Neural progenitor cell (in vitro differentiated cells): Measurements from ENCODE around the gene PLEKHA1. TPM values are rescaled to one million over a fixed set of nuclear protein-coding genes. Genes with fewer than 3 reads are reported as not detected.

Source experiments
- DNase-seq: peaks from one replicate; pipeline ENCODE4 v3.0.0-alpha.2; 2016; ENCODE audit warnings: low spot score
- H2AFZ ChIP-seq: fragments of 200-600 bp; sonication (generic); replicated peaks from 2 replicates; pipeline ENCODE4 v1.6.1; 2016; ENCODE audit warnings: antibody characterized with exemption
- H3F3A ChIP-seq: fragments of 200-600 bp; sonication (generic); 2 replicates; pipeline ENCODE4 v1.6.1; 2016; ENCODE audit warnings: antibody characterized with exemption, low read depth
- H3K27ac ChIP-seq: fragments of 200-600 bp; sonication (generic); 2 replicates; pipeline ENCODE4 v1.5.1; 2016; ENCODE audit warnings: mild to moderate bottlenecking
- H3K27me3 ChIP-seq: fragments of 200-600 bp; sonication (generic); 2 replicates; pipeline ENCODE4 v1.6.1; 2016; ENCODE audit warnings: mild to moderate bottlenecking, moderate library complexity
- H3K36me3 ChIP-seq: fragments of 200-600 bp; sonication (generic); 2 replicates; pipeline ENCODE4 v1.5.1; 2016
- H3K4me1 ChIP-seq: fragments of 200-600 bp; sonication (generic); 2 replicates; pipeline ENCODE4 v1.6.1; 2016; ENCODE audit warnings: mixed run types
- H3K4me2 ChIP-seq: fragments of 200-600 bp; sonication (generic); 2 replicates; pipeline ENCODE4 v1.6.1; 2016
- H3K4me3 ChIP-seq: fragments of 200-600 bp; sonication (generic); 2 replicates; pipeline ENCODE4 v1.5.1; 2016
- H3K79me2 ChIP-seq: fragments of 200-600 bp; sonication (generic); 2 replicates; pipeline ENCODE4 v1.6.1; 2016; ENCODE audit warnings: low read depth
- H3K9ac ChIP-seq: fragments of 200-600 bp; sonication (generic); 2 replicates; pipeline ENCODE4 v1.6.1; 2016
- H3K9me3 ChIP-seq: fragments of 200-600 bp; sonication (generic); 2 replicates; pipeline ENCODE4 v1.5.1; 2016; ENCODE audit warnings: low read depth
- H4K20me1 ChIP-seq: fragments of 200-600 bp; sonication (generic); 2 replicates; pipeline ENCODE4 v1.6.1; 2016; ENCODE audit warnings: low read depth
- H3K27ac Mint-ChIP-seq: 3 replicates; pipeline ENCODE4 v1.8.0; 2021; ENCODE audit warnings: mixed read lengths
- H3K27me3 Mint-ChIP-seq: 2 replicates; pipeline ENCODE4 v1.8.0; 2022; ENCODE audit warnings: low read depth, mild to moderate bottlenecking, inconsistent platforms, moderate library complexity, mixed read lengths; ENCODE audit not compliant: insufficient read depth
- H3K36me3 Mint-ChIP-seq: 3 replicates; pipeline ENCODE4 v1.8.0; 2021; ENCODE audit warnings: mixed read lengths
- H3K4me1 Mint-ChIP-seq: 3 replicates; pipeline ENCODE4 v1.8.0; 2021; ENCODE audit warnings: mixed read lengths
- H3K4me3 Mint-ChIP-seq: 3 replicates; pipeline ENCODE4 v1.8.0; 2021; ENCODE audit warnings: mild to moderate bottlenecking, moderate library complexity, mixed read lengths
- H3K9me3 Mint-ChIP-seq: 3 replicates; pipeline ENCODE4 v1.8.0; 2020; ENCODE audit warnings: mixed read lengths
- EZH2 ChIP-seq: fragments of 200-600 bp; sonication (generic); IDR thresholded peaks from 2 replicates; pipeline ENCODE4 v1.6.1; 2017; ENCODE audit warnings: antibody characterized with exemption, mild to moderate bottlenecking, moderate library complexity
- EZH2phosphoT487 ChIP-seq: fragments of 200-600 bp; sonication (generic); IDR thresholded peaks from 2 replicates; pipeline ENCODE4 v1.6.1; 2017; ENCODE audit warnings: antibody characterized with exemption
- total RNA-seq: library from RNA; depleted of rRNA; stranded (reverse); fragments of >200 nt; gene quantifications from 2 replicates; pipeline ENCODE4 v1.2.3, GENCODE V29; 2015; ENCODE audit warnings: low replicate concordance
- TF ChIP-seq, protein P1 (sequence below): fragments of 200-600 bp; sonication (generic); IDR thresholded peaks from 2 replicates; pipeline ENCODE4 v1.5.1; 2017; ENCODE audit warnings: antibody characterized with exemption, mild to moderate bottlenecking

Gene PLEKHA1
- total RNA-seq, 1 donor from 2014 or later: 79.1 TPM

DNA sequence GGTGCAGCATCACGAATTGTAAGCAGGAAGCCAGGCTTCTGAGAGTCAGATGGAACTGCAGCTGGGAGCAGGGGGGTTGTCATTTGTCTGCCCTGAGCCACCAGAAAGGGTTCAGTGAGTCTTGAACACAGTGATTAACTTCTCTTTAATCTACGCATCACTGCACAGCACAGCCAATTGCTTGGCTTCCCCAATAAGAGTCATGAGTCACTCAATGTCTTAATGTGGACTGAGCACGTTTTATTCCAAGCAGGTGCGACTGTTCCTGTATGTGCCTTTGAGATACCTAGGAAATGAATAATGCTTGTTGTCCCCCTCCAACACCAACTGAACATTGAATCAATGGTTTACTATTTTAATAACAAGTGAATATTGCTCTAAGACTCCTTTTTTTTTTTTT is 26.0 kb upstream of the PLEKHA1 start:
- H3K9me3 Mint-ChIP-seq: peaks cover 30% of the 10 kb centered on the region

DNA sequence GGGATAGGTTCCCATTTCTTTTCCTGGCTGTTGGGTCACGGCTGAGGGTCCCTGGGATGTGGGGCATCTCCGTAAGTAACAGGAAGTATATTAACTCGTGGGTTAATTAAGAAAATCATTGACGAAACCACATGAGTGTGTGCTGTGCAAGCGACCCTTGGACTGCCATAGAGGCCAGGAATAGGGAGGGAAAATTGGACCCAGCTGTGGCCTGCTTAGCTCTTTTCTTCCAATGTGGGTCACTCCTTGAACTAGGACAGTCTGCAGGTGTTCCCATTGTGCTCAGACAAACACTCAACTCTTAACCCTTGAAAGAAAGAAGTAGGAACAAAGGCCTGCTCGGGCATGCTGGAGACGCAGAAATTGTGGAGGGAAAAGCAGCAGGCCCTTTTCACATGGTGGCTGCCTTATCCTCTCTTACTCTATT is 25.6 kb upstream of the PLEKHA1 start:
- Histone ChIP-seq H4K20me1 (no peaks in the 10 kb centered on the region), H2AFZ (no peak overlapping the region), H3K27me3 (no peaks in the 10 kb centered on the region), H3K4me3 (peak overlapping the region; percentile 28), H3K4me2 (peak overlapping the region; percentile 79), H3K79me2 (no peaks in the 10 kb centered on the region), H3K9me3 (peaks cover 7% of the 10 kb centered on the region), H3K27ac (peak overlapping the region; percentile 91), H3K9ac (no peak overlapping the region), H3K4me1 (peaks cover 33% of the 10 kb centered on the region), H3K36me3 (no peaks in the 10 kb centered on the region), H3F3A (peaks cover 29% of the 10 kb centered on the region)
- TF ChIP-seq, protein P1, sequence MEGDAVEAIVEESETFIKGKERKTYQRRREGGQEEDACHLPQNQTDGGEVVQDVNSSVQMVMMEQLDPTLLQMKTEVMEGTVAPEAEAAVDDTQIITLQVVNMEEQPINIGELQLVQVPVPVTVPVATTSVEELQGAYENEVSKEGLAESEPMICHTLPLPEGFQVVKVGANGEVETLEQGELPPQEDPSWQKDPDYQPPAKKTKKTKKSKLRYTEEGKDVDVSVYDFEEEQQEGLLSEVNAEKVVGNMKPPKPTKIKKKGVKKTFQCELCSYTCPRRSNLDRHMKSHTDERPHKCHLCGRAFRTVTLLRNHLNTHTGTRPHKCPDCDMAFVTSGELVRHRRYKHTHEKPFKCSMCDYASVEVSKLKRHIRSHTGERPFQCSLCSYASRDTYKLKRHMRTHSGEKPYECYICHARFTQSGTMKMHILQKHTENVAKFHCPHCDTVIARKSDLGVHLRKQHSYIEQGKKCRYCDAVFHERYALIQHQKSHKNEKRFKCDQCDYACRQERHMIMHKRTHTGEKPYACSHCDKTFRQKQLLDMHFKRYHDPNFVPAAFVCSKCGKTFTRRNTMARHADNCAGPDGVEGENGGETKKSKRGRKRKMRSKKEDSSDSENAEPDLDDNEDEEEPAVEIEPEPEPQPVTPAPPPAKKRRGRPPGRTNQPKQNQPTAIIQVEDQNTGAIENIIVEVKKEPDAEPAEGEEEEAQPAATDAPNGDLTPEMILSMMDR: no peak
- TF ChIP-seq EZH2: no peak
- TF ChIP-seq EZH2phosphoT487: no peak
- peaks cover 45% of the 10 kb centered on the region for H3K4me1 Mint-ChIP-seq
- peaks cover 25% of the 10 kb centered on the region for H3K9me3 Mint-ChIP-seq
- H3K36me3 Mint-ChIP-seq: peaks cover 6% of the 10 kb centered on the region
- H3K27ac Mint-ChIP-seq: peak overlapping the region; percentile 70
- H3K27me3 Mint-ChIP-seq: peaks cover 13% of the 10 kb centered on the region
- DNase-seq: peak; percentile 85
- H3K4me3 Mint-ChIP-seq: peak overlapping the region; percentile 48

More for the DNA sequence above, 26.0 kb upstream of the PLEKHA1 start:
- Histone ChIP-seq H3K9ac (no peak overlapping the region), H3K27me3 (no peaks in the 10 kb centered on the region), H2AFZ (no peak overlapping the region), H3K4me3 (peak overlapping the region; percentile 28), H3K4me1 (peaks cover 28% of the 10 kb centered on the region), H3K79me2 (no peaks in the 10 kb centered on the region), H3F3A (peaks cover 29% of the 10 kb centered on the region), H4K20me1 (no peaks in the 10 kb centered on the region), H3K36me3 (no peaks in the 10 kb centered on the region), H3K27ac (peak overlapping the region; percentile 91), H3K4me2 (peak overlapping the region; percentile 79), H3K9me3 (peaks cover 7% of the 10 kb centered on the region)
- peaks cover 41% of the 10 kb centered on the region for H3K4me1 Mint-ChIP-seq
- DNase-seq: peak; percentile 86
- peaks cover 13% of the 10 kb centered on the region for H3K27me3 Mint-ChIP-seq
- H3K4me3 Mint-ChIP-seq: no peak overlapping the region
- H3K36me3 Mint-ChIP-seq: peaks cover 6% of the 10 kb centered on the region
- TF ChIP-seq EZH2phosphoT487 (no peak), EZH2 (no peak)
- TF ChIP-seq, protein P1: no peak
- peak overlapping the region; percentile 72 for H3K27ac Mint-ChIP-seq

DNA sequence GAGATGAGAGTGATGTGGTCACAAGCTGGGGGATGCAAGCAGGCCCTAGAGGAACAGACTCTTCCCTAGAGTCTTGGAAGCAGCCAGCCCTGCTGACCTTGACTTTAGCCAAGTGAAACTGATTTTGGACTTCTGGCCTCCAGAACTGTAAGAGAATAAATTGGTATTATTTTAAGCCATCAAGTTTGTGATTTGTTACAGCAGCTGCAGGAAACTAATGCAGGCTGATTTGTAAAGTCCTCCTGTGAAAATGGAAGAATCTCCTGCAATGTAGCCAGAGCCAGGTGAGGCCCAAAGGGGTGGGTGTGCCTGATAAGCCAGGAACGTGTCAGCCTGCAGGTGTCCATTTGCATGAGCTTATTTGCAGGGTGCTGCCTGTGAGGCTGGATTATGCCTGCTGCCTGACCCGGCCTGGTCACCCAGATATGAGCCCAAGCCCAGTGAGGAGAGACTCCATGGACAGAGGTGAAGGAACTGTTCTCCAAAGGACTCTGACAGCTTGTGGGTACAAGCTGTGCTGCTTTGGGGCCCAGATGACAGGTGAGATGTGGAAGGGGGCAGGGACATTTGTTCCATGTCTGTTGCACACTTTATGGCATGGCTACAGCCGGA is 24.6 kb upstream of the PLEKHA1 start:
- peaks cover 13% of the 10 kb centered on the region for H3K27me3 Mint-ChIP-seq

More for the DNA sequence above, 24.6 kb upstream of the PLEKHA1 start:
- Histone ChIP-seq H3K9ac (no peak overlapping the region), H3K4me2 (no peak overlapping the region), H3K27me3 (no peaks in the 10 kb centered on the region), H3K27ac (peak overlapping the region; percentile 71), H3F3A (peaks cover 29% of the 10 kb centered on the region), H2AFZ (no peak overlapping the region), H3K36me3 (no peaks in the 10 kb centered on the region), H3K4me3 (no peak overlapping the region), H4K20me1 (no peaks in the 10 kb centered on the region), H3K9me3 (peaks cover 7% of the 10 kb centered on the region), H3K4me1 (peaks cover 33% of the 10 kb centered on the region), H3K79me2 (no peaks in the 10 kb centered on the region)
- TF ChIP-seq, protein P1: no peak
- no peak for TF ChIP-seq EZH2
- TF ChIP-seq EZH2phosphoT487: no peak
- Mint-ChIP-seq H3K36me3 (peaks cover 6% of the 10 kb centered on the region), H3K9me3 (peaks cover 22% of the 10 kb centered on the region), H3K4me1 (peaks cover 46% of the 10 kb centered on the region), H3K27ac (peak overlapping the region; percentile 65), H3K4me3 (no peak overlapping the region)
- DNase-seq: no peak
